Keratinocyte (primary cell): ENCODE data around the gene AMBRA1. TPM values are rescaled to one million over a fixed set of nuclear protein-coding genes. Genes with fewer than 3 reads are reported as not detected.
A peak's percentile ranks its signal among the peaks of the same experiment; 100 is the strongest.

Experiments used
- DNase-seq: peaks from one replicate; pipeline ENCODE4 v3.0.0-alpha.2; 2011; ENCODE audit warnings: low read depth, missing footprints, low spot score
- FAIRE-seq: peaks from 2 replicates; lab custom pipeline; 2011; peaks lifted over from hg19 to GRCh38; lab: Jason Lieb, UNC
- H2AFZ ChIP-seq: 2 replicates; pipeline ENCODE4 v1.6.0; 2012; ENCODE audit warnings: low read length, control low read depth, inconsistent platforms; ENCODE audit not compliant: control insufficient read depth
- H3K27ac ChIP-seq: 2 replicates; pipeline ENCODE4 v1.5.1; 2011; ENCODE audit warnings: low read length; ENCODE audit not compliant: control insufficient read depth, insufficient read depth
- H3K27me3 ChIP-seq: 3 replicates; pipeline ENCODE4 v1.6.0; 2011; ENCODE audit warnings: low read length; ENCODE audit not compliant: control insufficient read depth, insufficient read depth; ENCODE audit errors: extremely low read depth
- H3K36me3 ChIP-seq, 2 experiments: 2 replicates in 1 of 2; 3 replicates in 1 of 2; pipeline ENCODE4 v1.5.1; 2011; ENCODE audit warnings: low read length in 2 of 2, mild to moderate bottlenecking in 1 of 2; ENCODE audit not compliant: control insufficient read depth in 2 of 2, insufficient read depth in 2 of 2; ENCODE audit errors: extremely low read depth in 1 of 2
- H3K4me1 ChIP-seq: 3 replicates; pipeline ENCODE4 v1.5.1; 2011; ENCODE audit warnings: low read length; ENCODE audit not compliant: control insufficient read depth, insufficient read depth; ENCODE audit errors: extremely low read depth
- H3K4me2 ChIP-seq: 3 replicates; pipeline ENCODE4 v1.6.0; 2011; ENCODE audit warnings: low read depth, low read length; ENCODE audit not compliant: control insufficient read depth, insufficient read depth; ENCODE audit errors: extremely low read depth
- H3K4me3 ChIP-seq, 3 experiments: fragments of 200-600 bp in 1 of 3; sonication (generic) in 1 of 3; 2 replicates in 2 of 3; 3 replicates in 1 of 3; pipeline ENCODE4 v1.5.1; 2011 to 2016; ENCODE audit warnings: low read length in 3 of 3, mild to moderate bottlenecking in 3 of 3, control low read depth in 2 of 3, inconsistent platforms in 1 of 3, low read depth in 1 of 3, mixed read lengths in 1 of 3, mixed run types in 1 of 3, moderate library complexity in 1 of 3; ENCODE audit not compliant: control insufficient read depth in 2 of 3, insufficient read depth in 2 of 3; ENCODE audit errors: extremely low read depth in 1 of 3
- H3K79me2 ChIP-seq: 2 replicates; pipeline ENCODE4 v1.6.0; 2012; ENCODE audit warnings: low read length; ENCODE audit not compliant: control insufficient read depth, insufficient read depth
- H3K9ac ChIP-seq: 3 replicates; pipeline ENCODE4 v1.6.0; 2011; ENCODE audit warnings: low read length; ENCODE audit not compliant: control insufficient read depth, insufficient read depth; ENCODE audit errors: extremely low read depth
- H3K9me1 ChIP-seq: 3 replicates; pipeline ENCODE4 v1.6.0; 2011; ENCODE audit warnings: low read length; ENCODE audit not compliant: control insufficient read depth, insufficient read depth; ENCODE audit errors: extremely low read depth
- H3K9me3 ChIP-seq: 2 replicates; pipeline ENCODE4 v1.5.1; 2012; ENCODE audit warnings: low read depth, low read length; ENCODE audit not compliant: control insufficient read depth
- H4K20me1 ChIP-seq: 3 replicates; pipeline ENCODE4 v1.6.0; 2011; ENCODE audit warnings: low read length; ENCODE audit not compliant: control insufficient read depth, insufficient read depth; ENCODE audit errors: extremely low read depth
- EZH2 ChIP-seq: IDR thresholded peaks from one replicate; pipeline ENCODE4 v1.6.1; 2012; ENCODE audit warnings: inconsistent platforms, mild to moderate bottlenecking, low read length, moderate library complexity
- dilution Hi-C: fragments of 300-500 bp; cut with MboI; formaldehyde crosslinking; loops from one replicate; pipeline ENCODE4 v1.7.0; 2020; ENCODE audit warnings: low sequenced_read_pairs; ENCODE audit not compliant: extremely low pct_ligation_motif_present
- polyA plus RNA-seq, 5 experiments: library from polyadenylated mRNA; depleted of rRNA in 3 of 5; stranded (reverse) in 3 of 5; stranded (forward) in 1 of 5; unstranded in 1 of 5; fragments of >200 nt; gene quantifications; 1 replicate in 1 of 5; 2 replicates in 3 of 5; 3 replicates in 1 of 5; pipeline versions ENCODE4 v1.2.1 to v1.2.3, GENCODE V29; 2011 to 2012; ENCODE audit warnings: missing spikeins in 2 of 5, low read depth in 1 of 5, low replicate concordance in 1 of 5
- TF ChIP-seq, protein P1 (sequence below), 3 experiments: IDR thresholded peaks in 1 of 3; conservative IDR thresholded peaks in 1 of 3; optimal IDR thresholded peaks in 1 of 3; 2 replicates in 2 of 3; 3 replicates in 1 of 3; pipeline versions ENCODE3 to v1.5.1; 2011; ENCODE audit warnings: low read length in 3 of 3, mild to moderate bottlenecking in 3 of 3, moderate library complexity in 2 of 3, control low read depth in 1 of 3, inconsistent platforms in 1 of 3; ENCODE audit not compliant: insufficient read depth in 2 of 3; ENCODE audit errors: extremely low read depth in 1 of 3

The AMBRA1 gene
- polyA plus RNA-seq, 1 donor (not counting 4 experiments of a cell fraction or from before 2014, with no cell fraction given): 10.5 TPM

DNA sequence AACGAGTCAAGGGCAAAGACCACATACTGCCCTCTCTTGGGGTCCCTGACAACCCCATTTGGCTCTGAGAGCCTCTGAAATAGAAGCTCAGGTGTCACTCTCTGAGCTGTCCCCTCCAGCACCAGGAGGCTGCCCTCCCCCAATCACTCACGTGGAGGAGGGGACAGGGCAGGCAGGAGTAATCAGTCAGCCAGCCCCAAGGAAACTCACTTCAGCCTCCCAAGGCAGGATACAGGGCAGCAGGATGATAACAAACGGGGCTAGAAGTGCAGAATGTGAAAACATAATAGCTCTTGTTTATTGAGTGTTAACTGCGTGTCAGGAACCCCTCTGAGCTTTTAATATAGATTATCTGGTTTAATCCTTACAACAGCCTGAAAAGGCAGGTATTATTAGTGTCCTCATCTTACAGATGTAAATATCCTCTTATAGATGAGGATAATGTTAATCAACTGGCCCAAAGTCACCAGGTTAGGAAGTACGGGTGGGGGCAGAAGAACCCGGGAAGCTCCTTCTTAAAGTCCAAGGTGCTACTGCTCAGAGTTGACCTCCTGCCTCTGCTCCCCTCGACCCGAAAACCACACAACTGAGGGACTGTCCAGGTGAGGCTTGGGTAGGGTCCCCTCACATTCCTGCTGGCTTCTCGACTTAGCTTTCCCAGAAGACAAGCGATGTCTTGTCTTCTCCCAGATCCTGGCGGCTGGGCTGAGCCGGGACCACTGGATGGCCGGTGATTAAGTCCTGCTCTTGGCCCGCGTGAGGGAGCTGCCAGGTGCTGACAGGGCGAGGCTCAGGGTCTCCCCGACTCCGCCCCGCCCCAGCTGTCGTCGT is 205.0 kb downstream of the AMBRA1 start:
- Histone ChIP-seq H3K4me1 (peaks cover 17% of the 10 kb centered on the region), H3K4me3 (peak overlapping the region in 1 of 3 experiments; percentile 66), H3K79me2 (no peaks in the 10 kb centered on the region), H3K27me3 (peaks cover 66% of the 10 kb centered on the region), H3K27ac (no peak overlapping the region), H3K9ac (no peak overlapping the region), H3K4me2 (peak overlapping the region; percentile 88), H2AFZ (no peak overlapping the region), H3K36me3 (no peaks in the 10 kb centered on the region), H4K20me1 (peaks cover 8% of the 10 kb centered on the region), H3K9me3 (no peaks in the 10 kb centered on the region), H3K9me1 (no peaks in the 10 kb centered on the region)
- DNase-seq (no peak), FAIRE-seq (no peak)
- peak; percentile 67 for TF ChIP-seq EZH2
- TF ChIP-seq, protein P1, sequence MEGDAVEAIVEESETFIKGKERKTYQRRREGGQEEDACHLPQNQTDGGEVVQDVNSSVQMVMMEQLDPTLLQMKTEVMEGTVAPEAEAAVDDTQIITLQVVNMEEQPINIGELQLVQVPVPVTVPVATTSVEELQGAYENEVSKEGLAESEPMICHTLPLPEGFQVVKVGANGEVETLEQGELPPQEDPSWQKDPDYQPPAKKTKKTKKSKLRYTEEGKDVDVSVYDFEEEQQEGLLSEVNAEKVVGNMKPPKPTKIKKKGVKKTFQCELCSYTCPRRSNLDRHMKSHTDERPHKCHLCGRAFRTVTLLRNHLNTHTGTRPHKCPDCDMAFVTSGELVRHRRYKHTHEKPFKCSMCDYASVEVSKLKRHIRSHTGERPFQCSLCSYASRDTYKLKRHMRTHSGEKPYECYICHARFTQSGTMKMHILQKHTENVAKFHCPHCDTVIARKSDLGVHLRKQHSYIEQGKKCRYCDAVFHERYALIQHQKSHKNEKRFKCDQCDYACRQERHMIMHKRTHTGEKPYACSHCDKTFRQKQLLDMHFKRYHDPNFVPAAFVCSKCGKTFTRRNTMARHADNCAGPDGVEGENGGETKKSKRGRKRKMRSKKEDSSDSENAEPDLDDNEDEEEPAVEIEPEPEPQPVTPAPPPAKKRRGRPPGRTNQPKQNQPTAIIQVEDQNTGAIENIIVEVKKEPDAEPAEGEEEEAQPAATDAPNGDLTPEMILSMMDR (optimal IDR thresholded peaks at IDR 0.05 in 1 of 3, IDR thresholded peaks at IDR 0.05 in 1 of 3, conservative IDR thresholded peaks at IDR 0.05 in 1 of 3; ENCODE audit: extremely low read depth in 1 of 3, insufficient read depth in 2 of 3, low read length in 3 of 3): no peak
- dilution Hi-C loops: no loop called here

DNA sequence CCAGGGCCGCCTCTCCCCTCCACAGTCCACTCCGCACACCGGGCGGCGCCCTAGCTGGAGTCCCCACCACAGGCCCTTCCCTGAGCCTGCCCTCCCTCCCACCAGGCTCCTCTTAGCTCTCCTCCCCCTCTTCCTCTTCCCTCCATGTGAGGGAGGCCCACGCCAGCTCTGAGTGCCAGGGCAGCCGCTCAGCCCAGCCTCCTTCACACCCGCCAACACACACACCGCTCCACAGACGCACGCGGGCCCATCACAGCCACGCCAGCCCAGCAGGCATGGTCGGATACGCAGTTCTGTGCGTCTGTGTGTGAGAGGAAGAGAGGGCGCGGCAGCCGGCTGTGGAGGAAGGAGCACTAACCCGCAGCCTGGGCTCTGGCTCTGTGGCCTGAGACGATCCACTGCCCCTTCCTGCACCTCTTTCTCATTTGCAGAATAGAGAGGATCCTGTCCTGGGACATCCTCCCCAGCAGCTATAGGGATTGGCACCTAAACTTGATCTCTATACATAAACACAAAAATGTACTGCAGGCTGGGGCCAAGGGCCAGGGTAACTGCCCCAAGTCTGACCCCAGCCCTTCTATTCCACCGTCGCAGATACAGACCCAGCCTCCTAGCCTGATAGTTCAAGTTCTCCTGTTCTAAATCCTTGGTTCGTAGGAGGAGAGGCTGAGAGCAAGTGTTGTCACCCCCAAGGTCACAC is 205.8 kb downstream of the AMBRA1 start:
- Histone ChIP-seq H3K27ac (no peak overlapping the region), H3K27me3 (peaks cover 61% of the 10 kb centered on the region), H3K4me2 (no peak overlapping the region), H3K79me2 (no peaks in the 10 kb centered on the region), H2AFZ (no peak overlapping the region), H3K9ac (no peak overlapping the region), H4K20me1 (peaks cover 3% of the 10 kb centered on the region), H3K36me3 (no peaks in the 10 kb centered on the region), H3K4me1 (peaks cover 17% of the 10 kb centered on the region), H3K9me1 (no peaks in the 10 kb centered on the region), H3K9me3 (no peaks in the 10 kb centered on the region), H3K4me3 (no peak overlapping the region)
- DNase-seq (no peak), FAIRE-seq (no peak)
- dilution Hi-C loops: no loop called here
- TF ChIP-seq EZH2: peak; percentile 2
- TF ChIP-seq, protein P1 (optimal IDR thresholded peaks at IDR 0.05 in 1 of 3, IDR thresholded peaks at IDR 0.05 in 1 of 3, conservative IDR thresholded peaks at IDR 0.05 in 1 of 3; ENCODE audit: extremely low read depth in 1 of 3, insufficient read depth in 2 of 3, low read length in 3 of 3): no peak
